Stimulated activated CD8-positive, alpha-beta memory T cell treated with anti-CD3 and anti-CD28 coated beads, Interleukin-15, amount 100 ng/mL, for 4 hours (primary cell): ENCODE results near the gene FAM120AOS.

Experiments used
- DNase-seq, 2 donors: peaks; one replicate each; pipeline ENCODE4 v3.0.0-alpha.2; 2020; ENCODE audit warnings: low read depth in 2 of 2

FAM120AOS gene

GRCh38 chr9:93437996-93438395 lies 15.4 kb downstream of the FAM120AOS start:
- no peak for DNase-seq

GRCh38 chr9:93436655-93437407 lies 16.6 kb downstream of the FAM120AOS start:
- DNase-seq, result no peak

DNA sequence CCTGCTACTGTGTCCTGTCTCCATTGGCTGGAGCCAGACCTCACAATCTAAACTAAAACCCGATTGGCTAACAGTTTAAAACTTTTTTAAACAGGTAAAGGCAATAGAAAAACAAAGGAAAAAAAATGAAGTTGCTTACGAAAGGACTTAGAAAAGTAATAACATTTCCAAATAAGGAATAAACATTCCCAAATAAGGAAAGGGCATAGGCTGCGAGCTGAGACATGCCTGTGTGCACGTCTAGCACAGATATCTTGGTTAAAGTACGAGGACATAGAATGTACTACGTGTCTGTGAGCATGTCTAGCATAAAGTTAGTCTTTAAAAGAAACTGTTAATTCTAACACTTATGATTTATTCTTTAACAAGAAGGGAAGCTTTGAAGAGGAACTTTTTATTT lies 17.2 kb downstream of the FAM120AOS start:
- no peak for DNase-seq

GRCh38 chr9:93435386-93435785 lies 18.0 kb downstream of the FAM120AOS start:
- no peak for DNase-seq

DNA sequence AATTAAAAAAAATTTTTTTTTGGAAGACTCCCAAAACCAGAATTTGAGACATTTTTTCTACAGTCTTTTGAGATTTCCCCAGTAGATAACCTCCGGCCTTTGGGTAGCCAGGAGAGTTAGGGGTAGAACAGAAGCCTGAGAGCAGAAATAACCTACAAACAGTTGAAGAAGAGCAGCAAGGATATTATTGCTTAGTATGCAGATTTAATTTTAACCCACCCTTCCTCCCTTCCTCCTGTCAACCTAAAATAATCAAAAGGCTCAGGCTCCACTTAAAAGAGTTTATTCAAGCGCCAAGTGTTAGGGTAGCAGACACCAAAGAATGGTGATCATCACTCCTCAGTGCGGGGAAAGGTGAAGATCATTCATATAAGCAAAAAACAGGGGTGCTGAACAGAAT lies 19.3 kb downstream of the FAM120AOS start:
- DNase-seq, result no peak

DNA sequence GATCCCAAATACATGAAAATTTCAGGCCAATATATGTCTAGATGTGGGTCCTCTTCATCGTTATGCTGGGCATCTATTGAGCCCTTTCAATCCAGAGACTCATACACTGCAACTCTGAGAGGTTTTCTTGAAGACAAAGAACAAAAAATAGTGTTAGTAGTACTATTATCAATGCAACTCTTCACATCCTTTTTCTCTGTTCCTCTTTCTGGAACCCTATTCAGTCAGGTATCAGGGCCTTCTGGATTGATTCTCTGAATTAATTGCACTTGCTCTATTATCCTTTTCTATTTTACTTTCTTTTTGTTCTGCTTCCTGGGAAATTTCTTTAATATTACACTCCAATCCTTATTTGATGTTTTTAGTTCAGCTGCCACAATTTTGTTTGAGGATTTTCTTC lies 20.4 kb downstream of the FAM120AOS start:
- no peak for DNase-seq

DNA sequence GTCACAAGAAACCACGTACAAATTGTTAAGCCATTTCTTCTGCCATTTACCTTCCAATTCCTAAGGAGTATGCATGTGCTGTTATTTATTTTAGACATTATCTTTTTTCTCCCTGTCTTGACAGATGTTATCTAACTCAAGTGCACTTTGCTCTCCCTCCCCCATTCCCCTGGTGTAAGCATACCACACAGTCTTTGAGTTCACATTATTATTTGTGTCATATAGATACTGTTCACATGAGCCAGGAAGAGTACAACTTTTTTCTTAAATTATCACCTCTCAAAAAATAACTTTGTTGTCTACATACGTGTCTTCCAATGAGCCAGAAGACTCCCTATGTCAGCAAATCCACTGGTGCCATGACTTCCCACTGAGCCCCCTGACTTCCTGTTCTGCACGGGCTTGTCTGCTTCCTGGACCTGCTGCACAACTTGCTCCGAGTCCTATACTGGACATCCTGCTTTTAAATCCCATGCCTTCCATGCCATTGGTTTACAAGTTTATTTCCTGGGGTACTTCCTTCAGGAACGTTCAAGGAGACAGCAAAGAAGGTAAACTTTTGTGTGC lies 21.8 kb downstream of the FAM120AOS start:
- no peak for DNase-seq

- no peak for DNase-seq
Measured at GRCh38 chr9:93427655-93428379, 25.6 kb downstream of the FAM120AOS start.

DNA sequence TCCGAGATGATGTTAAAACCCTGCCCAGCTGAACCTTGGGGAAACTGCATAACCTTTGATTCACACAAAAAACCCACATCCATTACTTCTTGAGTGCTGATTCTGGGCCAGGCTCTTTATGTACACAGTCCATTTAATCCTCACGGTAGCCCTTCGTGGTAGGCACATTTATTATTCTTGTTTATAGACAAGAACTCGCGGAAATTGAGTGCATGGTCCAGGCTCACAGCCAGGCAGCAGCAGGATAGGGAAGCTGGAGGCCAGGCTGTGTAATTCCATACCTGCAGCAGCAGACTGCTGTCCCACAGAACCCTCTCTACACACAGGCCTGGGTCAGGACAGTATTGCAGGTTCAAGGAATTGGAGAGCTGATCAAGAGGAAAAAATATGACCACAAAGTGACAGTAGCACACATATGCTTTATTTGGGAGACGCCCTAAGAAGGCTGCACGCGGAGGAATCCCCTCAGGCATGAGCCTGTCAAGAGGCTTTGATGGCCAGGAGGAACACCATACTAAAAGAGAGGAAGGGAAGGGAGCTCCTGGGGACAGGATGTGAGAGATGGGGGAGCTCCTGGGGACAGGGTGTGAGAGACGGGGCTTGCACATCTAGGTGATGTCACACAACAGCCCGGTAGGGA lies 30.3 kb downstream of the FAM120AOS start:
- no peak for DNase-seq

GRCh38 chr9:93419023-93419422 lies 34.4 kb downstream of the FAM120AOS start:
- DNase-seq, result no peak

DNA sequence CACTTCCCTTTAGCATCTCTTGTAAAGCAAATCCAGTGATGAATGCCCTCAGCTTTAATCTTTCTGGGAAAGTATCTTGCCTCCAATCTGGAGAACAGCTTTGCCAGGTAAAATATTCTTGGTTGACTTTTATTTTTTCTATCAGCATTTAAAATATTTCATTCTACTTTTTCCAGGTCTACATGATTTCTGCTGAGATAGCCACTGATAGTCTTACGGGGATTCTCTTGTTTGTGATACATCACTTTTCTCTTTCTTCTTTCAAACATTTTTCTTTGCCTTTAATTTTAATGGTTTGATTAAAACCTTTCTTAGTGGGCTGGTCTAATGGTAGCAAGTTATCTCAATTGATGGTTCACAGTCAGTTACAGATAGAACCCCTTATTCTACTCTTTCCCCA lies 35.8 kb downstream of the FAM120AOS start:
- no peak for DNase-seq

DNA sequence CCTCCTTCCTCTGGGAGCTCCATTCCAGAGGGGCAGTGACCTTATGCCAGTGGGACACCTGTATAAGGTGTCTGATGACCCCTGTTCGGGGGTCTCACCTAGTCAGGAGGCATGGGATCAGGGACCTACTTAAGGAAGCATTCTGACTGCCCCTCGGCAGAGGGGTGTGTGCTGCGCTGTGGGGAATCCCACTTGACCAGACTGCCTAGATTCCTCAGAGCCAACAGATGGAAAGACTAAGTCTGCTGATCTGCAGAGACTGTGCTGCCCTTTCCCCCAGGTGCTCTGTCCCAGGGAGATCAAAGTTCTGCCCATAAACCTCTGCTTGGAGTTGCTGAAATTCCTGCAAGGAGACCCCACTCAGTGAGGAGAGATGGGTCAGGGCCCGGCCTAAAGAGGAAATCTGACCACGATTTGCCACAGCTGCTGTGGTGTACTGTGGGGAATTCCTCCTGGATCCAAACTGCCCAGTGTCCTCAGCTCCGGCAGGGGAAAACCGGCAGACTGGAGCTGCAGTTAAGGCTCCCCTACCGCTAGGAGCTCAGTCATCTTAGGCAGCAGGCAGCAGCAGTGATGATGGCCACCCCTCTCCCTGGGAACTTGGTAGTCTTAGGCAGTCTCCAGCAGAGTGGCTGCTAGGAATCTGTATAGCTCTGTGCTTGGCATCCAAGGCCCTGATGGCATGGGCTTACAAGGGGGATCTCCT lies 36.7 kb downstream of the FAM120AOS start:
- DNase-seq, result no peak

DNA sequence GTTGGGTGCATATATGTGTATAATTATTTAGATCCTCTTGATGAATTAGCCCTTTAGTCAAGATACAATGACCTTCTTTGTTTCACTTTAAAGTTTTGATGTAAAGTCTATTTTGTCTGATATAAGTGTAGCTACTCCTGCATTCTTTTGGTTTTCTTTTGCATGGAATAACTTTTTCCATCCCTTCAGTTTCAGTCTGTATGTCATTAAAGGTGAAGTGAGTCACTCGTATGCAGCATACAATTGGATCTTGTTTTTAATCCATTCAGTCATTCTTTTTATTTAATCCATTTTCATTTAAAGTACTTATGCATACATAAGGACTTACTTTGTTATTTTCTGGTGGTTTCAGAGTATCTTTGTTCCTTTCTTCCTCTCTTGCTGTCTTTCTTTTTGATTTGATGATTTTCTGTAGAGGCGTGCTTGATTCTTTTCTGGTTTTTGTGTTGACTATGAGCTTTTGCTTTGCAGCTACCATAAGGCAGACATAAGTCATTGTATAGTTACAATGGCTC lies 38.1 kb downstream of the FAM120AOS start:
- DNase-seq, result no peak

GRCh38 chr9:93413530-93413929 lies 39.9 kb downstream of the FAM120AOS start:
- no peak for DNase-seq

- no peak for DNase-seq
Measured at GRCh38 chr9:93406371-93406770, 47.0 kb downstream of the FAM120AOS start.

- DNase-seq, result no peak
Measured at GRCh38 chr9:93398471-93398870, 54.9 kb downstream of the FAM120AOS start.

DNA sequence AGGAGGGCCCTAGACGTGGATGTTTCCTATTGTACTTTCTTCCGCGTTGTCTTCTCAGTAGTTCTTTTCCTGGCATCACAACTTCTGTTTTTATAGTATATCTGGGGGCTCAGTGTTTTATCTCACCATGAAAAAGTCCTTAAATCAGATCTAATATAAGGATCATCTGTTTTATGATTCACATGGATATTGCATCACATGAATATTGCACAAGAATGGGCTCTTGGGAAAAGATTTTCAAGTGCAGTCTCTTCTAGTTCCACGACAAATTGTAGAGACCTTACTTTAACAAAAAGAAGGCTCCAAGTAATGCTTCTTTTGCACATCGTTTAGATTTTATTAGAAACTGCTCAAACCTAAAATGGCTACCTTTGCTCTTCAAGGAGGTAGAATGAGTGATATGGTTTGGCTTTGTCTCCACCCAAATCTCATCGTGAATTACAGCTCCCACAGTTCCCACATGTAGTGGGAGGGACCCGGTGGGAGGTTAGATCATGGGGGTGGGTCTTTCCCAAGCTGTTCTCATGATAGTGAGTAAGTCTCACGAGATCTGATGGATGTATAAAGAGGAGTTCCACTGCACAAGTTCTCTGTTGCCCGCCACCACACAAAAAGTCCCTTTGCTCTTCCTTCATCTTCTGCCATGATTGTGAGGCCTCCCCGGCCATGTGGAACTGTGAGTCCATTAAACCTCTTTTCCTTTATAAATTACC lies 55.6 kb downstream of the FAM120AOS start:
- no peak for DNase-seq
